ENCODE results near the gene MCTP1. TPM values are rescaled to one million over a fixed set of nuclear protein-coding genes. Genes with fewer than 3 reads are reported as not detected.

MCTP1 gene
- total and polyA plus RNA-seq, 10 of the 15 experiments (the other 5 are each of a cell fraction or from before 2014, with no cell fraction given) = 12.6 to 45.9 (median 18.8) TPM

DNA sequence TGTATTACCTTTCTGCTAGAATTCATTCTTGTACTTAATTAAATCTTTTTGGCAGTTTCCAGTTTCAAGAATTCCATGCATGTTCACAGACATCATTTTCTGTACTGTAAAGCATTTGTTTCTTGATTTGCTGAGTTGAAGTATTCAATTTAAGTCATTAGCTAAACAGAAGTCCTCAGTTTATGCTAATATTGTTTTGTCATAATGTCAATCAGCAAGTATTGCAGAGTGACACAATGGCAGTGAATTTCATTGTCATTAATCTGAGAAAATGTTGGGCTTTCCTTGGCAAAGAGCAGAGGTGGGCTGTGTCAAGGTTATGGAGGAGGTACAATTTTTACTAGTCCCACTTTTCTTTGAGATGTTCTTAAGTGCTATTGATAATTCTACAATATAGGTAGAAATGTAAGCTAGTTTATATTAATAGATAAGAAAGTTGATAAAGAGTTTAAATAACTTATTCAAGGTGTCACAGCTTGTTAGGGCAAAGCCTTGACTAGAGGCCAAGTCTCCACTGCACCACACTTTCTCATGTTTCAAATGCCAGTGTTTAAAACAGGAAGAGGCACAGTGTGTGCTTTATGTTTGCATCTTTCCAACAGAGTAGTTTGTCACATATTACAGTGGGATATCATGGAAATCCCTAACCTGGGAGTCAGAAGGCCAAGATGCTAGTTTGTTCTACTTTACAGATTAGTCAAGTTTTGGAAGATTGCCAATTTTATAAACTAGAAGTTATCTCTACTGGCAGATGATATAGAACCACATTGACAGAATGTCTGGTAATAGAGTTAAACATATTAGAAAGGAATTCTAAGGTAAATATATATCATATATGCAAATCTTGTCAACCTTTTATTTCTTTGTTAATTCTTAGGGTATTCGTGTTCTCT, 610.2 kb downstream of the MCTP1 start:
- H3K9me3 ChIP-seq (replicated peaks; ENCODE audit: control insufficient read depth, insufficient read depth, low read length) = no peaks in the 10 kb centered on the region
- no peaks in the 10 kb centered on the region for H3K79me2 ChIP-seq (ENCODE audit: control insufficient read depth, insufficient read depth, low read length)
- POLR2A ChIA-PET = no interaction called here
- RAD21 ChIA-PET (ENCODE audit: unreplicated experiment) = interaction anchor here (0.9 to 1.2 kb wide), 3 partner anchors 28 to 150 kb away, joined by 3 read pairs; no protein-coding TSS in a partner anchor
- H3K36me3 ChIP-seq (ENCODE audit: control insufficient read depth in 2 of 2, insufficient read depth in 2 of 2, low read length in 1 of 2) = peaks cover 2 to 4% of the 10 kb centered on the region in 2 experiments; a peak in 1 of 4 replicates
- no peaks in the 10 kb centered on the region for H3K4me1 ChIP-seq (ENCODE audit: control insufficient read depth, insufficient read depth, low read length)
- H3K9ac ChIP-seq (ENCODE audit: control insufficient read depth, insufficient read depth, low read length) = no peak overlapping the region
- H2AFZ ChIP-seq (ENCODE audit: control insufficient read depth, low read depth, low read length) = no peak overlapping the region
- H3K4me2 ChIP-seq (ENCODE audit: control insufficient read depth, insufficient read depth) = no peak overlapping the region
- DNase-seq (ENCODE audit: low read depth, low spot score) = no peak
- intact Hi-C loops (cut with micrococcal nuclease; ENCODE audit: unreplicated experiment) (no loop called here), in situ Hi-C loops (cut with MboI) (loop anchor here (25.0 kb wide), 1 partner anchor 1087 kb away; the partner anchor contains the start of genes NR2F1 and NR2F1-AS1)
- SMC1A ChIA-PET (ENCODE audit: uncharacterized antibody, unreplicated experiment) = interaction anchor here (1.0 to 1.6 kb wide), 4 partner anchors 12 to 150 kb away, joined by 3 to 5 read pairs (median 4); no protein-coding TSS in a partner anchor
- H3K27me3 ChIP-seq (replicated peaks in 1 of 2; ENCODE audit: control insufficient read depth in 2 of 2, insufficient read depth in 2 of 2, low read length in 1 of 2) = no peaks in the 10 kb centered on the region
- no peak for FAIRE-seq
- no peaks in the 10 kb centered on the region for H4K20me1 ChIP-seq (ENCODE audit: control insufficient read depth, insufficient read depth)
- CTCF ChIA-PET = interaction anchor here (0.6 to 2.4 kb wide), 6 partner anchors 13 to 150 kb away, joined by 3 to 7 read pairs (median 5); no protein-coding TSS in a partner anchor
- no peak overlapping the region for H3K27ac ChIP-seq (ENCODE audit: control insufficient read depth, insufficient read depth)
- H3K4me3 ChIP-seq = no peak overlapping the region
- ATAC-seq = no peak
- no TSS peak for BruUV-seq (replicated peaks)
- WGBS (ENCODE audit: insufficient coverage, insufficient replicate concordance, low lambda C conversion rate, missing lambda C conversion rate) = 100% methylated on average over 1 of the region's 1 CpG
- TF ChIP-seq BRCA1 (IDR thresholded peaks at IDR 0.05; ENCODE audit: low read depth, low read length) (no peak), BCL11A (IDR thresholded peaks at IDR 0.05; ENCODE audit: low read depth, low read length) (no peak), HSF1 (IDR thresholded peaks at IDR 0.05; ENCODE audit: low read depth, low read length) (no peak), HDAC2 (IDR thresholded peaks at IDR 0.05) (no peak), ATF7 (IDR thresholded peaks at IDR 0.05; ENCODE audit: low read depth) (no peak), CEBPZ (IDR thresholded peaks at IDR 0.05; ENCODE audit: low read depth, low read length) (no peak), NR2F1 (conservative IDR thresholded peaks at IDR 0.05) (no peak), PAX5 (IDR thresholded peaks at IDR 0.05; ENCODE audit: borderline replicate concordance, low read depth, low read length) (no peak), ATF2 (IDR thresholded peaks at IDR 0.05; ENCODE audit: low read length) (no peak), BHLHE40 (IDR thresholded peaks at IDR 0.05; ENCODE audit: borderline replicate concordance in 1 of 2, low read depth in 2 of 2, low read length in 1 of 2) (no peak), FOXM1 (IDR thresholded peaks at IDR 0.05; ENCODE audit: low read depth, low read length) (no peak)
- TF ChIP-seq, protein P1, sequence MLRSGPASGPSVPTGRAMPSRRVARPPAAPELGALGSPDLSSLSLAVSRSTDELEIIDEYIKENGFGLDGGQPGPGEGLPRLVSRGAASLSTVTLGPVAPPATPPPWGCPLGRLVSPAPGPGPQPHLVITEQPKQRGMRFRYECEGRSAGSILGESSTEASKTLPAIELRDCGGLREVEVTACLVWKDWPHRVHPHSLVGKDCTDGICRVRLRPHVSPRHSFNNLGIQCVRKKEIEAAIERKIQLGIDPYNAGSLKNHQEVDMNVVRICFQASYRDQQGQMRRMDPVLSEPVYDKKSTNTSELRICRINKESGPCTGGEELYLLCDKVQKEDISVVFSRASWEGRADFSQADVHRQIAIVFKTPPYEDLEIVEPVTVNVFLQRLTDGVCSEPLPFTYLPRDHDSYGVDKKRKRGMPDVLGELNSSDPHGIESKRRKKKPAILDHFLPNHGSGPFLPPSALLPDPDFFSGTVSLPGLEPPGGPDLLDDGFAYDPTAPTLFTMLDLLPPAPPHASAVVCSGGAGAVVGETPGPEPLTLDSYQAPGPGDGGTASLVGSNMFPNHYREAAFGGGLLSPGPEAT (IDR thresholded peaks at IDR 0.05; ENCODE audit: low read depth) = no peak

All from GM12878 (cell line).